HG02588 (cell line): ENCODE measurements around the gene LCN6.

Experiments
- ATAC-seq: cut with Tn5 transposase; IDR thresholded peaks from one replicate; pipeline ENCODE4 v1.9.1; 2021; ENCODE audit warnings: mild to moderate bottlenecking, moderate library complexity; ENCODE audit not compliant: unreplicated experiment

LCN6 gene

GRCh38 chr9:136728080-136728547 lies 20.2 kb downstream of the LCN6 start:
- ATAC-seq: peak; percentile 68

- no peak for ATAC-seq
Measured at GRCh38 chr9:136726631-136727191, 21.6 kb downstream of the LCN6 start.

GRCh38 chr9:136726118-136726517 lies 22.2 kb downstream of the LCN6 start:
- no peak for ATAC-seq

GRCh38 chr9:136725612-136726011 lies 22.7 kb downstream of the LCN6 start:
- no peak for ATAC-seq

GRCh38 chr9:136724772-136725171 lies 23.6 kb downstream of the LCN6 start:
- ATAC-seq: no peak

GRCh38 chr9:136723989-136724388 lies 24.3 kb downstream of the LCN6 start:
- no peak for ATAC-seq

- no peak for ATAC-seq
Measured at GRCh38 chr9:136723362-136723976, 24.9 kb downstream of the LCN6 start.

- ATAC-seq: no peak
Measured at GRCh38 chr9:136722969-136723356, 25.4 kb downstream of the LCN6 start.

GRCh38 chr9:136722093-136722968 lies 26.0 kb downstream of the LCN6 start:
- ATAC-seq: no peak

- ATAC-seq: no peak
Measured at GRCh38 chr9:136721339-136722092, 26.8 kb downstream of the LCN6 start.

- ATAC-seq: no peak
Measured at GRCh38 chr9:136720898-136721338, 27.4 kb downstream of the LCN6 start.

GRCh38 chr9:136720251-136720897 lies 28.0 kb downstream of the LCN6 start:
- ATAC-seq: no peak

GRCh38 chr9:136719195-136719880 lies 29.0 kb downstream of the LCN6 start:
- ATAC-seq: no peak

GRCh38 chr9:136718345-136719194 lies 29.8 kb downstream of the LCN6 start:
- no peak for ATAC-seq

GRCh38 chr9:136717399-136717798 lies 30.9 kb downstream of the LCN6 start:
- no peak for ATAC-seq

- no peak for ATAC-seq
Measured at GRCh38 chr9:136714893-136715274, 33.4 kb downstream of the LCN6 start.

GRCh38 chr9:136714096-136714892 lies 34.0 kb downstream of the LCN6 start:
- no peak for ATAC-seq

- no peak for ATAC-seq
Measured at GRCh38 chr9:136713550-136713949, 34.8 kb downstream of the LCN6 start.
